ENCODE results near the gene GSPT1. TPM values are rescaled to one million over a fixed set of nuclear protein-coding genes. Genes with fewer than 3 reads are reported as not detected.
"Not testable (repeated sequence)": the region's sequence is repeated elsewhere in the genome, so short reads cannot be mapped to it uniquely, and the experiment has no call there.

Gene GSPT1
- 100 to 1,000 TPM; 247 to 250 TPM for total RNA-seq

DNA sequence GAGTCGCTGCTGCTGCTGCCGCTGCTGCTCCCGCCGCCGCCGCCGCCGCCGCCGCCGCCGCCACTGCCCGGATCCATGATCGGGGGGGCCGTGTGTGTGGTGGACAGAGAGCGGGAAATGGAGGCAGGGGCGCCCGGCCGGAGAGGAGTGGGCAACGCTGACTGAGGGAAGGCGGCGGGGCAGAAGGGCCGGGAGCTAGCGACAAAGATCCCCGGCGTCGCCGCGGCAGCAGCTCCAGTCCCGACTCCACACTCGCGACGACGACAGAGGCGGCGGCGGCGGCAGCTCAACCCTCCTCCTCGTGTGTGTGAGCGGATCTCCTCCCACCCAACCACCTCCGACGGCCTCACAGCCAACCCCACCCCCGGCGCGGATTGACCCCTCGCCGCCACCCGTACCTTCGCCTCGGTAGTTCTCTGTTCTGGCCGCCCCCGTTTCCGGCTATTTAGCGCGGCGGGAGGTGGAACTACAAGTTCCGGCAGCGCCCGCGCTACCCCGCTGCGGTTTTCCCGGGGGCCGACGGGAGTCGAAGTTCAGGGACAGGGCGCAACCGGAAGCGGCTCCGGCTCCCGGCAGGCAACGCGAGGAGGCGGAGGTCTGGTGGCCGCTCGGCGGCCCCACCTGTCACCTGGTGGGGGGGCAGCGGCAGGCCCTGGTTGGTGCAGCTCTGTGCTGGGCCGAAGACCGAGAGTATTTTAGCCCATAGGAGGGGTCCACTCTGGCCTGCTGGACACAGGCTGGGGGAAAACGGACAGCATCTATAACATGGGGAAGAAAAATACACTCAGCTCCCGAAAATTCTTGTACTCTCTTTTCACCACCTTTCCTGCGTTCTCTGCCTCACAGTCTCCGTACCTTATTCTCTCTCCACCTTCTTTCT is at the start of gene GSPT1:
TSS of gene GSPT1 (minus strand) at position 313 of the 880 bp plus-strand sequence. CDS start at position 77, 236 bp downstream.
- H3K4me1 Mint-ChIP-seq, result peaks cover 35% of the 10 kb centered on the region
- H3K36me3 Mint-ChIP-seq, result peaks cover 26% of the 10 kb centered on the region
- DNase-seq, result peak; percentile 100
- H3K27ac Mint-ChIP-seq, result peak within 1 kb of the TSS; percentile 94
- H3K9me3 Mint-ChIP-seq, result peaks cover 1% of the 10 kb centered on the region
- peak within 1 kb of the TSS; percentile 94 for H3K4me3 Mint-ChIP-seq
- H3K27me3 Mint-ChIP-seq, result no peaks in the 10 kb centered on the region

DNA sequence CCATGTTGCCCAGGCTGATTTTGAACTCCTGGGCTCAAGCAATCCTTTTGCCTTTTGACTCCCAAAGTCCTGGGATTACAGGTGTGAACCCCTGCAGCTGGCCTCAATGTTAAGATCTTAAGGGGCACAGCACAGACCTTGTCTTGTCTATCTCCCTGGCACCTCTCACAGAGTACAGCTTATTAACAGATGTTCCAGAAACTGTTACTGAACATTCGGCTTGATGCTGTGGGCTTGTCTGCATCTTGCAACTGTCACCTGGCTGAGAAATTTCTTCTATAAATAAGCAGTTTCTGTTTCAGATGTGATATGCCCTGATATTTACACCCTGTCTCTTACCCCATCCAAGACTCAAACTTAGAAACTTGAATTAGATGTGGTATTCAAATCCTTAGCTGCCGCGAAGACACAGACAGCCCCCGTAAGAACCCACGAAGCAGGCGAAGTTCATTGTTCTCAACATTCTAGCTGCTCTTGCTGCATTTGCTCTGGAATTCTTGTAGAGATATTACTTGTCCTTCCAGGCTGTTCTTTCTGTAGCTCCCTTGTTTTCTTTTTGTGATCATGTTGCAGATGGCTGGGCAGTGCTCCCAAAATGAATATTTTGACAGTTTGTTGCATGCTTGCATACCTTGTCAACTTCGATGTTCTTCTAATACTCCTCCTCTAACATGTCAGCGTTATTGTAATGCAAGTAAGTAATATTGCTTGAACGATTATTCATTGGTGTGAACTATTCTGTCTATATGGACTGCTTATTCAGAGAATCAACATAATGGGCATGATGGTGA is 49.2 kb upstream of the GSPT1 start, which contains the start of gene TNFRSF17:
TSS of gene TNFRSF17 (plus strand) at position 450 of the 791 bp plus-strand sequence. CDS start at position 565, 115 bp downstream.
- no peaks in the 10 kb centered on the region for H3K36me3 Mint-ChIP-seq
- no peak within 1 kb of the TSS for H3K27ac Mint-ChIP-seq
- no peaks in the 10 kb centered on the region for H3K9me3 Mint-ChIP-seq
- DNase-seq, result no peak
- no peaks in the 10 kb centered on the region for H3K4me1 Mint-ChIP-seq
- H3K4me3 Mint-ChIP-seq, result no peak within 1 kb of the TSS
- peaks cover 3% of the 10 kb centered on the region for H3K27me3 Mint-ChIP-seq

- no peak for DNase-seq
- no peaks in the 10 kb centered on the region for H3K9me3 Mint-ChIP-seq
- no peaks in the 10 kb centered on the region for H3K4me1 Mint-ChIP-seq
- H3K4me3 Mint-ChIP-seq, result no peak overlapping the region
- no peak overlapping the region for H3K27ac Mint-ChIP-seq
- no peaks in the 10 kb centered on the region for H3K36me3 Mint-ChIP-seq
- peaks cover 3% of the 10 kb centered on the region for H3K27me3 Mint-ChIP-seq
Measured at GRCh38 chr16:11963706-11964105, 48.0 kb upstream of the GSPT1 start.

GRCh38 chr16:11962978-11963377 is 47.2 kb upstream of the GSPT1 start:
- not testable (repeated sequence) for H3K4me1 Mint-ChIP-seq, H3K4me3 Mint-ChIP-seq, DNase-seq, H3K27me3 Mint-ChIP-seq, H3K27ac Mint-ChIP-seq, H3K36me3 Mint-ChIP-seq, H3K9me3 Mint-ChIP-seq

DNA sequence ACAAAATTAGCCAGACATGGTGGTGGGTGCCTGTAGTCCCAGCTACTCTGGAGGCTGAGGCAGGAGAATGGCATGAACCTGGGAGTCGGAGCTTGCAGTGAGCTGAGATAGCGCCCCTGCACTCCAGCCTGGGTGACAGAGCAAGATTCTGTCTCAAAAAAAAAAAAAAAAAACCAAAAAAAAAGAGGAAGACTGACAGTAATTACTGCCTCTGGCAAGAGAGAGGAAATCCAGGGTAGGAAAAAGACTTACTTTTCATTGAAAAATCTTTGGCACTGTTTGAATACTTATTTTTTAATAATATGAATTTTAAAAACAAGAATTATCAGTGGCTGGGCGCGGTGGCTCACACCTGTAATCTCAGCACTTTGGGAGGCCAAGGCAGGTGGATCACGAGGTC is 46.7 kb upstream of the GSPT1 start:
- H3K4me3 Mint-ChIP-seq, H3K9me3 Mint-ChIP-seq, H3K4me1 Mint-ChIP-seq, H3K27me3 Mint-ChIP-seq, H3K27ac Mint-ChIP-seq, DNase-seq, H3K36me3 Mint-ChIP-seq: not testable (repeated sequence)

DNA sequence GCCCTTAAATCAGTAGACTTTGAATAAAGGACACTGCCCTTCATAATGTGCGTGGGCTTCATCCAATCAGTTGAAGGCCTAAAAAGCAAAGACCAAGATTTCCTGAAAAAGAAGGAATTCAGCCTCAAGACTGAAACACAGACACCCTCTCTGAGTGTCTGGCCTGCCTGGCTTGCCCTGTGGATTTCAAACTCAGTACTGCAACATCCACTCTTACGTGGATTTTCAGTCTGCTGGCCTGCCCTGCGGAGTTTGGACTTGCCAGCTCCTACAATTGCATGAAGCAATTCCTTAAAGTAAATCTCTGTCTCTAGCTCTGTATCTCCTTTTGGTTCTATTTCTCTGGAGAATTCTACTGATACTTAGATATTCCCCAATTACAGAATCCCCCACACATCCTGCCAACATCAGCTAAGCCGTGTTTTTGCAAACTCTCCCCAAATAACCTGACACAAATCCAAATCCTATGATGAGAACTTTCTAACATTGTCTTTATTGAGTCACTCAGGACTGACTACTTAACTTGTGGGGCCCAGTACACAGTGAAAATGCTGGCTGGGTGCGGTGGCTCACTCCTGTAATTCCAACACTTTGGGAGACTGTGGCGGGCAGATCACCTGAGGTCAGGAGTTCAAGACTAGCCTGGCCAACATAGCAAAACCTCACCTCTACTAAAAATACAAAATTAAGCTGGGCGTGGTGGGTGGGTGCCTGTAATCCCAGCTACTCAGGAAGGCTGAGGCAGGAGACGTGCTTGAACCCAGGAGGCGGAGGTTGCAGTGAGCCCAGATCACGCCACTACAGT is 42.0 kb upstream of the GSPT1 start:
- no peak for DNase-seq
- Mint-ChIP-seq H3K27ac (no peak overlapping the region), H3K27me3 (no peaks in the 10 kb centered on the region), H3K4me3 (no peak overlapping the region), H3K36me3 (no peaks in the 10 kb centered on the region), H3K4me1 (no peaks in the 10 kb centered on the region), H3K9me3 (no peaks in the 10 kb centered on the region)

DNA sequence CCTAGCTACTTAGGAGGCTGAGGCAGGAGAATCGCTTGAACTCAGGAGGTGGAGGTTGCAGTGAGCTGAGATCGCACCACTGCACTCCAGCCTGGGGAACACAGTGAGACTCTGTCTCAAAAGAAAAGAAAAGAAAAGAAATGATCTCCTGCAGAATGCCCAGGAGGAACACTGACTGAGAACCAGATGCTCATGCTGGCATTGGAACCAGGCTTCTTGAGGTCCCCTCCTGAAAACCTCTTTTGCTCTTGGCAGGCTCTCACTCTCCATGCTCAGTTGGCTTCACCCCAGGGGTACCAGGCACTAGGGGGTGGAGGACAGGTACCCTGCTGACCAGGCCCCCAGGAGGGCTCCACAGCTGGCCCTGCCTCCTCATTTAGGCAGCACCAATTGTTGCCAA is 40.8 kb upstream of the GSPT1 start:
- no peak overlapping the region for H3K27ac Mint-ChIP-seq
- no peaks in the 10 kb centered on the region for H3K36me3 Mint-ChIP-seq
- no peaks in the 10 kb centered on the region for H3K4me1 Mint-ChIP-seq
- H3K27me3 Mint-ChIP-seq, result no peaks in the 10 kb centered on the region
- no peak overlapping the region for H3K4me3 Mint-ChIP-seq
- H3K9me3 Mint-ChIP-seq, result no peaks in the 10 kb centered on the region
- no peak for DNase-seq

GRCh38 chr16:11955713-11956123 is 40.0 kb upstream of the GSPT1 start:
- H3K9me3 Mint-ChIP-seq, result no peaks in the 10 kb centered on the region
- DNase-seq, result no peak
- H3K4me1 Mint-ChIP-seq, result no peaks in the 10 kb centered on the region
- no peak overlapping the region for H3K27ac Mint-ChIP-seq
- H3K4me3 Mint-ChIP-seq, result no peak overlapping the region
- H3K27me3 Mint-ChIP-seq, result no peaks in the 10 kb centered on the region
- no peaks in the 10 kb centered on the region for H3K36me3 Mint-ChIP-seq

GRCh38 chr16:11953576-11953975 is 37.8 kb upstream of the GSPT1 start:
- H3K4me1 Mint-ChIP-seq, H3K36me3 Mint-ChIP-seq, H3K4me3 Mint-ChIP-seq, H3K27me3 Mint-ChIP-seq, DNase-seq, H3K9me3 Mint-ChIP-seq, H3K27ac Mint-ChIP-seq: not testable (repeated sequence)

GRCh38 chr16:11950388-11950787 is 34.6 kb upstream of the GSPT1 start:
- Mint-ChIP-seq H3K4me1 (no peaks in the 10 kb centered on the region), H3K27ac (no peak overlapping the region), H3K36me3 (no peaks in the 10 kb centered on the region), H3K4me3 (no peak overlapping the region), H3K27me3 (no peaks in the 10 kb centered on the region), H3K9me3 (no peaks in the 10 kb centered on the region)
- DNase-seq, result no peak

- H3K4me3 Mint-ChIP-seq, result no peak overlapping the region
- DNase-seq, result peak; percentile 4
- no peaks in the 10 kb centered on the region for H3K4me1 Mint-ChIP-seq
- H3K36me3 Mint-ChIP-seq, result no peaks in the 10 kb centered on the region
- no peaks in the 10 kb centered on the region for H3K9me3 Mint-ChIP-seq
- H3K27me3 Mint-ChIP-seq, result no peaks in the 10 kb centered on the region
- no peak overlapping the region for H3K27ac Mint-ChIP-seq
Measured at GRCh38 chr16:11949527-11949926, 33.8 kb upstream of the GSPT1 start.

DNA sequence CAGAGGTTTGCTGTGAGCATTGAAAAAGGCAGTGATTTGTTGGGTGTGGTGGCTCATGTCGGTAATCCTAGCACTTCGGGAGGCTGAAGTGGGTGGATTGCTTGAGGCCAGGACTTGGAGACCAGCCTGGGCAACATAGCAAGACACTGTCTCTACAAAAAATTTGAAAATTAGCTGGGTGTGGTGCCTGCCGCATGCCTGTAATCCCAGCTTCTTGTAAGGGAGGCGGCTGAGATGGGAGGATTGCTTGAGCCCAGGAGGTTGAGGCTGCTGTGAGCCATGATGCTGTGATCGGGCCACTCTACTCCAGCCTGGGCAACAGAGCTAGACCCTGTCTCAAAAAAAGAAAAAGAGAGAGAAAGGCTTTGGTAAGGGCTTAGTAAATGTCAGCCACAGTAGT is 33.1 kb upstream of the GSPT1 start:
- no peaks in the 10 kb centered on the region for H3K27me3 Mint-ChIP-seq
- no peak for DNase-seq
- no peak overlapping the region for H3K27ac Mint-ChIP-seq
- no peak overlapping the region for H3K4me3 Mint-ChIP-seq
- no peaks in the 10 kb centered on the region for H3K9me3 Mint-ChIP-seq
- no peaks in the 10 kb centered on the region for H3K4me1 Mint-ChIP-seq
- no peaks in the 10 kb centered on the region for H3K36me3 Mint-ChIP-seq

DNA sequence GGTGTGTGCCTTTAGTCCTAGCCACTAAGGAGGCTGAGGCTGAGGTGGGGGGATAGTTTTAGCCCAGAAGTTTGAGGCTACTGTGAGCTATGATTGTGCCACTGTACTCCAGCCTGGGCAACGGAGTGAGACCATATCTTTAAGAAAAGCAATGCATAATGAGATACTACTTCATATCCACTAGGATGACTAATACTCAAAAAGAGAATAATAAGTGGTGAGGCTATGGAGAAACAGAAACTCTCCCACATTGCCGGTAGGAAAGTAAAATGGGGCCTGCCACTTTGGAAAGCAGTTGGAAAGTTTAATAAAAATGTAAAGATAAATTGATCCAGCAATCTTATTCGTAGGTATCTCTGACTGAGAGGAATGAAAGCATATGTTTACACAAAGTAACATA is 30.7 kb upstream of the GSPT1 start:
- no peaks in the 10 kb centered on the region for H3K4me1 Mint-ChIP-seq
- H3K27me3 Mint-ChIP-seq, result no peaks in the 10 kb centered on the region
- no peaks in the 10 kb centered on the region for H3K36me3 Mint-ChIP-seq
- no peak for DNase-seq
- no peaks in the 10 kb centered on the region for H3K9me3 Mint-ChIP-seq
- no peak overlapping the region for H3K27ac Mint-ChIP-seq
- no peak overlapping the region for H3K4me3 Mint-ChIP-seq

- H3K9me3 Mint-ChIP-seq, H3K4me1 Mint-ChIP-seq, H3K27ac Mint-ChIP-seq, H3K4me3 Mint-ChIP-seq, DNase-seq, H3K36me3 Mint-ChIP-seq, H3K27me3 Mint-ChIP-seq: not testable (repeated sequence)
Measured at GRCh38 chr16:11941945-11942344, 26.2 kb upstream of the GSPT1 start, which contains the start of gene NPIPB2. Gene NPIPB2, minus strand, starts transcription at chr16:11942045. Its CDS starts 0 bp downstream, at chr16:11942045.

GRCh38 chr16:11927350-11927749 is 11.6 kb upstream of the GSPT1 start:
- H3K27ac Mint-ChIP-seq, H3K36me3 Mint-ChIP-seq, H3K27me3 Mint-ChIP-seq, DNase-seq, H3K4me1 Mint-ChIP-seq, H3K4me3 Mint-ChIP-seq, H3K9me3 Mint-ChIP-seq: not testable (repeated sequence)
